BLaER1 treated with 17β-estradiol and CSF1 and Interleukin-3, amounts not matched to agents 10 nM and 100 nM (cell line): ENCODE data around the gene PRR12.
A peak's percentile ranks its signal among the peaks of the same experiment; 100 is the strongest.

Source experiments
- H3K27ac ChIP-seq, 11 experiments: shearing (Covaris generic); formaldehyde crosslinking; 2 replicates each; pipeline ENCODE4 v1.8.1; 2022
- H3K27me3 ChIP-seq, 11 experiments: shearing (Covaris generic); formaldehyde crosslinking; 2 replicates each; pipeline ENCODE4 v1.8.1; 2022
- H3K36me3 ChIP-seq, 11 experiments: shearing (Covaris generic); formaldehyde crosslinking; 2 replicates each; pipeline ENCODE4 v1.8.1; 2022
- H3K4me1 ChIP-seq, 10 experiments: shearing (Covaris generic); formaldehyde crosslinking; 2 replicates each; pipeline ENCODE4 v1.8.1; 2022
- H3K4me2 ChIP-seq, 11 experiments: shearing (Covaris generic); formaldehyde crosslinking; 2 replicates each; pipeline ENCODE4 v1.8.1; 2022
- H3K4me3 ChIP-seq, 10 experiments: shearing (Covaris generic); formaldehyde crosslinking; 2 replicates each; pipeline ENCODE4 v1.8.1; 2022
- H3K9ac ChIP-seq, 11 experiments: shearing (Covaris generic); formaldehyde crosslinking; 2 replicates each; pipeline ENCODE4 v1.8.1; 2022
- H3K9me3 ChIP-seq, 11 experiments: shearing (Covaris generic); formaldehyde crosslinking; replicated peaks in 1 of 11; 2 replicates each; pipeline ENCODE4 v1.8.1; 2022
- H4K20me1 ChIP-seq, 11 experiments: shearing (Covaris generic); formaldehyde crosslinking; 2 replicates each; pipeline ENCODE4 v1.8.1; 2022
- Cebpa-rat ChIP-seq, 11 experiments: shearing (Covaris generic); IDR thresholded peaks; 2 replicates each; pipeline ENCODE4 v1.8.1; 2022

PRR12 gene

GRCh38 chr19:49552749-49553148, 38.2 kb upstream of the PRR12 start:
- TF ChIP-seq Cebpa-rat (IDR thresholded peaks at IDR 0.05), result no peak
- no peaks in the 10 kb centered on the region for H3K9me3 ChIP-seq
- peak overlapping the region in 4 of 11 experiments; percentile 15 to 77 (median 69); a peak in 8 of 22 replicates for H3K4me2 ChIP-seq
- H3K36me3 ChIP-seq, result peaks cover 38 to 80% (median 54%) of the 10 kb centered on the region in 11 experiments
- H4K20me1 ChIP-seq, result peaks cover 0 to 38% (median 4%) of the 10 kb centered on the region in 11 experiments; a peak in 5 of 22 replicates
- H3K4me1 ChIP-seq, result peaks cover 26 to 56% (median 35%) of the 10 kb centered on the region in 10 experiments
- H3K9ac ChIP-seq, result peak overlapping the region in 3 of 11 experiments; percentile 18 to 57 (median 48); a peak in 3 of 22 replicates
- H3K27me3 ChIP-seq, result no peaks in the 10 kb centered on the region
- peak overlapping the region in 5 of 11 experiments; percentile 7 to 39 (median 36); a peak in 6 of 22 replicates for H3K27ac ChIP-seq
- no peak overlapping the region for H3K4me3 ChIP-seq

DNA sequence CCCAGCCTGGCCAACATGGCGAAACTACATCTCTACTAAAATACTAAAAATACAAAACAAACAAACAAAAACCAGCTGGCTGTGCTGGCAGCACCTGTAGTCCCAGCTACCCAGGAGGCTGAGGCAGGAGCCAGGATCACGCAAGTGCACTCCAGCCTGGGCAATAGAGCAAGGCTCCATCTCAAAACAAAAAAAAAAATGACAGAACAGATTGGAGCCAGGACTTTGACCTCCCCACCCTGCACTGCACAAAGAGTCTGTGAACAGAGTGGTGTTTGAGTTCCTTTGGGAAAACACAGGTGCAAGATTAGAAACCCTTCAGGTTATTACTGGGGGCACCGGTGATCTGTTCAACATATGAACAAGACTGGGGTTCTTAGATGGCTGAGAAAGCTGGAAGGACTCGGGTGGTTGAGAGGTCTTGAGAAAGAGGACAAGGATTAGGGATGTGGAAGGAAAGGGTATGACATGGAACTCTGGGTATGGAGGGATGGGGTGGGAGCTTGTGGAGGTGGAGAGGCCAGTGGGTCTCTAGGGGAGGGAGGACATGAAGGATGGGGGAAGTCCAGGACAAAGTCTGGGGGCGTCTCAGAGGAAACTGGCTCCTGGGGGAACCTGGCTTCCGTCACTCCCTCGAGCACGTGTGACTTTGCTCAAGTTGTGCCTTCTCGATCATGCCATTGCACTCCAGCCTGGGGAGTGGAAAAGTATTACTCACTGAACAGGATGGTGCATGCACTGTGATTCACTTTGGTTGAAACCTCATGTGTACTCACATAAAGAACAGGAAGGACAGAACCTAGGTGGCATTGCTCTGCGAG, 37.3 kb upstream of the PRR12 start:
- Histone ChIP-seq H3K4me1 (peaks cover 26 to 56% (median 35%) of the 10 kb centered on the region in 10 experiments), H3K36me3 (peaks cover 47 to 85% (median 63%) of the 10 kb centered on the region in 11 experiments), H3K27me3 (no peaks in the 10 kb centered on the region), H3K27ac (peak overlapping the region in 7 of 11 experiments; percentile 4 to 69 (median 54); a peak in 4 of 22 replicates), H3K9ac (peak overlapping the region in 4 of 11 experiments; percentile 15 to 36 (median 25); a peak in 2 of 22 replicates), H4K20me1 (peaks cover 0 to 47% (median 4%) of the 10 kb centered on the region in 11 experiments; a peak in 7 of 22 replicates), H3K9me3 (no peaks in the 10 kb centered on the region), H3K4me3 (no peak overlapping the region), H3K4me2 (peak overlapping the region; percentile 48 to 78 (median 68); a peak in 21 of 22 replicates)
- TF ChIP-seq Cebpa-rat (IDR thresholded peaks at IDR 0.05), result no peak

DNA sequence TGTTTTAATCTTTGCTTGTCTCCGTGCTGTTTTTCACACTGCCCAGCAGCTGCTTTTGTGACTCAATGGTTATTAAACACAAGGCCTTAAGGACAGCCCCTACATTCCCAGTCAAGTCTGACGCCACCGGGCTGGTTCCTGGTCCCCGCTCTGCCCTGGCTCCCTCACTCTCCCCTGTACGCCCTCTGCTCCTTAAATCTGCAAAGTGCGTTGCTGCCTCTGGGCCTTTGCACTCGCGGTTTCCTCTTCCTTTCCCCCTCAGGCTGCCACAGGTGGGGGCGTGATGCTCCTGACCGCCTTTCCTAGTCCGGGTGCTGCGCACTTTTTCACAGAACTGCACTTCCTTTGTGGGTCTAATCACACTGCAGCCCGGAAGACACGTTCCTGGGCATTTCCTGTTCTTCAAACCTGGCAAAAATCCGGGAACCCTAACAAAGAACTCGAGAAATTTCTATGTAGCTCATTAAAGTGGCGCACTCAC, 36.2 kb upstream of the PRR12 start:
- no peak overlapping the region for H3K4me3 ChIP-seq
- no peaks in the 10 kb centered on the region for H3K27me3 ChIP-seq
- peak overlapping the region in 9 of 11 experiments; percentile 37 to 69 (median 56); a peak in 18 of 22 replicates for H3K27ac ChIP-seq

GRCh38 chr19:49555600-49556411, 35.2 kb upstream of the PRR12 start:
- Histone ChIP-seq H4K20me1 (peaks cover 5 to 68% (median 24%) of the 10 kb centered on the region in 11 experiments; a peak in 20 of 22 replicates), H3K4me1 (peaks cover 38 to 63% (median 48%) of the 10 kb centered on the region in 10 experiments), H3K27me3 (no peaks in the 10 kb centered on the region), H3K9ac (no peak overlapping the region), H3K4me3 (no peak overlapping the region), H3K27ac (peak overlapping the region in 2 of 11 experiments; percentile 45 to 58; a peak in 2 of 22 replicates), H3K9me3 (no peaks in the 10 kb centered on the region), H3K4me2 (peak overlapping the region; percentile 14 to 78 (median 66); a peak in 15 of 22 replicates), H3K36me3 (peaks cover 55 to 89% (median 74%) of the 10 kb centered on the region in 11 experiments)
- no peak for TF ChIP-seq Cebpa-rat (IDR thresholded peaks at IDR 0.05)

More for the DNA sequence above, 36.2 kb upstream of the PRR12 start:
- peak overlapping the region in 6 of 11 experiments; percentile 10 to 49 (median 32); a peak in 6 of 22 replicates for H3K9ac ChIP-seq
- peaks cover 27 to 53% (median 38%) of the 10 kb centered on the region in 10 experiments for H3K4me1 ChIP-seq
- peaks cover 58 to 91% (median 74%) of the 10 kb centered on the region in 11 experiments for H3K36me3 ChIP-seq
- H3K4me2 ChIP-seq, result peak overlapping the region; percentile 48 to 78 (median 68)
- no peaks in the 10 kb centered on the region for H3K9me3 ChIP-seq
- TF ChIP-seq Cebpa-rat (IDR thresholded peaks at IDR 0.05), result no peak
- peaks cover 0 to 57% (median 13%) of the 10 kb centered on the region in 11 experiments; a peak in 16 of 22 replicates for H4K20me1 ChIP-seq

DNA sequence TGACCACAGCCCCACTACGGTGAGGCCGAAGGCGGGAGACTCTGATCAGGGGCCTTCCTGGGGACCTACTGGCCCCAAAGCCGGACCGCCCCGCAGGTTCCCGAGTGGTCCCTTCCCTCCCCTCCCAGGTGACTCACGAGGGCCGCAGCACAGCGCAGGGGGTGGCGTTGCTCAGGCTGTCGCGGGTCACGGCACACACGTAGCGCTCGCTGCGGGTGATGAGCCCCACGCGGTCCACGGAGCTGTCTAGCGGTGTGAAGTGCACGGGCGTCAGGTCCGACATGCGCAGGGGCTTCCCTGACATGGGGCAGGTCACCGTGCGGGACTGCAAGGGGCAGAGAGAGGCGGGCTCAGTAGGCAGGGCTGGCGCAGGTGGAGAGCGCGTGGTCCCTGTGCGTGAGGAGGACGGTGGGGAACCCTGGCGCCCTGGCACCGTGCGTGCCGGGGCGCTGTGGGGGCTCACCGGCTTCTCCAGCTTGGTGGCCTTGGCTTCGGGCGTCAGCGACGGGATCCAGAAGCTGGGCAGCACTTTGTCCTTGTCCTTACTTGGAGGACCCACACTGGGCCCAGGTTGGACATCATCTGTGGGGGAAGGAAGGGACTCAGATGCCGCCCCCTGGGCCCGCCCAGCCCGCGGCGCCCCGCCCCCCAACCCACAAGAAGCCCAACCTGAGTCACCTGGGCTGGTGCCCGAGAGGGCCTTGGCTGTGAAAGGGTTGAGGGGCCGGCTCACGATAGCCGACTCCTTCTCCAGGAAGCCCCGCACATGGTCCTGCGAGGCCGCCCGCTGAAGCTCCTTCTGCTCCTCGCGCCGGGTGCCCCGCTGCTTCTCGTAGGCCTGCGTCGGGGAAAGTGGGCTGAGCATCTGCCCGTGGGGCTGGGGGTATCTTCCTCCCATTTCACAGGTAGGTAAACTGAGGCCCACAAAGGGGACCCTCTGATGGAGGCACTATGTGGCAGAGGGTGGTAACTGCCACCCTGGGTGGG, 34.3 kb upstream of the PRR12 start:
- Histone ChIP-seq H3K27ac (no peak overlapping the region), H3K9ac (no peak overlapping the region), H4K20me1 (peaks cover 14 to 77% (median 33%) of the 10 kb centered on the region in 11 experiments; a peak in 20 of 22 replicates), H3K9me3 (no peaks in the 10 kb centered on the region), H3K4me3 (no peak overlapping the region), H3K4me2 (peak overlapping the region in 1 of 11 experiments; percentile 9; a peak in 1 of 22 replicates), H3K4me1 (peaks cover 46 to 69% (median 57%) of the 10 kb centered on the region in 10 experiments), H3K36me3 (peaks cover 55 to 83% (median 71%) of the 10 kb centered on the region in 11 experiments), H3K27me3 (no peaks in the 10 kb centered on the region)
- no peak for TF ChIP-seq Cebpa-rat (IDR thresholded peaks at IDR 0.05)

DNA sequence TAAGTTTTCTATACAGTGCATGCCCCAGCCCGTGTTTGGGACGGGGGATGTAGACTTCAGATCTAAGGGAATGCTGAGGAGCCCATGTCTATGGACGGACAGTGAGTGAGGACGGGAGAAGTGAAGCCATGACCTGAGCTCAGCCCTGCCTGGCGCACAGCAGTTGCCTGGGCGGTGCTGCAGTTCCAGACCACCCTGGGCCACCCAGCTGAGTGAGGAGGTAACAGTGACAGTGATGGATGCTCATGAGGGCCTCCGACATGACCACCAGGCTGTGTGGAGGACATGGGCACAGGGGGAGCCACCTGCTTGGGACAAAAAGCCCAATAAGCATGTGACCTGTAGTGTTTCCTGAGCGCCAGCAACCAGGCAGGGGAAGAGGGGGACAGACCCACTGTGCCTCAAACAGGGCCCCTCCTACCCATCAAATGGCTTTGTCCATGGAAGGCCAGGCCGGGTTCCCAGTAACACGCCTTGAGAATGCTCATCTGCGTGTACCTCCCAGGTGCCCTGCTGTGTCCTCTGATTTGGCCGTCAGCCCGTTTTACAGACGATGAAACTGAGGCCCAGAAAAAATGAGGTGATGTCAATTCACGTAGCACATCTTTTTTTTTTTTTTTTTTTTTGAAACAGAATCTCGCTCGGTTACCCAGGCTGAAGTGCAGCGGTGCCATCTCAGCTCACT, 33.2 kb upstream of the PRR12 start:
- Histone ChIP-seq H3K4me1 (peaks cover 56 to 69% (median 63%) of the 10 kb centered on the region in 10 experiments), H3K9ac (peak overlapping the region in 1 of 11 experiments; percentile 15; a peak in 1 of 22 replicates), H3K27ac (no peak overlapping the region), H3K27me3 (no peaks in the 10 kb centered on the region), H4K20me1 (peaks cover 15 to 84% (median 44%) of the 10 kb centered on the region in 11 experiments; a peak in 20 of 22 replicates), H3K9me3 (no peaks in the 10 kb centered on the region), H3K4me2 (no peak overlapping the region), H3K36me3 (peaks cover 55 to 80% (median 67%) of the 10 kb centered on the region in 11 experiments), H3K4me3 (no peak overlapping the region)
- no peak for TF ChIP-seq Cebpa-rat (IDR thresholded peaks at IDR 0.05)

GRCh38 chr19:49558591-49558990, 32.4 kb upstream of the PRR12 start:
- Histone ChIP-seq H3K9me3 (no peaks in the 10 kb centered on the region), H3K27me3 (no peaks in the 10 kb centered on the region), H3K27ac (no peak overlapping the region), H3K4me3 (no peak overlapping the region), H4K20me1 (peaks cover 15 to 89% (median 52%) of the 10 kb centered on the region in 11 experiments; a peak in 20 of 22 replicates), H3K36me3 (peaks cover 55 to 79% (median 66%) of the 10 kb centered on the region in 11 experiments), H3K4me1 (peaks cover 61 to 69% (median 67%) of the 10 kb centered on the region in 10 experiments), H3K9ac (0 out of 22 replicates have a peak overlapping the region, but pooled peaks of 1 of the 11 experiments have one; percentile 3), H3K4me2 (no peak overlapping the region)
- TF ChIP-seq Cebpa-rat (IDR thresholded peaks at IDR 0.05), result no peak
